HG03196 (cell line): ENCODE data around the gene SLC16A12.
"Not testable (repeated sequence)": the region's sequence is repeated elsewhere in the genome, so short reads cannot be mapped to it uniquely, and the experiment has no call there.

Experiments used
- ATAC-seq: cut with Tn5 transposase; IDR thresholded peaks from one replicate; pipeline ENCODE4 v1.9.1; 2021; ENCODE audit not compliant: unreplicated experiment

SLC16A12 gene

GRCh38 chr10:89548673-89549072 is 13.3 kb upstream of the SLC16A12 start:
- ATAC-seq, result no peak

GRCh38 chr10:89547853-89548513 is 12.6 kb upstream of the SLC16A12 start:
- no peak for ATAC-seq

- not testable (repeated sequence) for ATAC-seq
Measured at GRCh38 chr10:89546651-89547050, 11.3 kb upstream of the SLC16A12 start.

- ATAC-seq, result no peak
Measured at GRCh38 chr10:89543841-89544240, 8.4 kb upstream of the SLC16A12 start.

GRCh38 chr10:89540420-89540949 is 5.1 kb upstream of the SLC16A12 start:
- no peak for ATAC-seq

GRCh38 chr10:89537364-89537763 is 2.0 kb upstream of the SLC16A12 start:
- no peak for ATAC-seq

GRCh38 chr10:89536013-89536354 is 590 bp upstream of the SLC16A12 start:
- no peak for ATAC-seq

- no peak for ATAC-seq
Measured at GRCh38 chr10:89534826-89535166, 598 bp downstream of the SLC16A12 start.

- no peak for ATAC-seq
Measured at GRCh38 chr10:89532476-89532875, 2.9 kb downstream of the SLC16A12 start.

GRCh38 chr10:89531359-89531758 is 4.0 kb downstream of the SLC16A12 start:
- ATAC-seq, result no peak

GRCh38 chr10:89529711-89530110 is 5.7 kb downstream of the SLC16A12 start:
- not testable (repeated sequence) for ATAC-seq

GRCh38 chr10:89526358-89526757 is 9.0 kb downstream of the SLC16A12 start:
- no peak for ATAC-seq

GRCh38 chr10:89525556-89525955 is 9.8 kb downstream of the SLC16A12 start:
- no peak for ATAC-seq

GRCh38 chr10:89524279-89524678 is 11.1 kb downstream of the SLC16A12 start:
- ATAC-seq, result no peak

GRCh38 chr10:89523274-89523673 is 12.1 kb downstream of the SLC16A12 start:
- ATAC-seq, result no peak

GRCh38 chr10:89522463-89522862 is 12.9 kb downstream of the SLC16A12 start:
- no peak for ATAC-seq

- ATAC-seq, result no peak
Measured at GRCh38 chr10:89521368-89521767, 14.0 kb downstream of the SLC16A12 start.

- no peak for ATAC-seq
Measured at GRCh38 chr10:89520706-89521105, 14.7 kb downstream of the SLC16A12 start.

GRCh38 chr10:89518876-89519842 is 16.2 kb downstream of the SLC16A12 start:
- ATAC-seq, result no peak

GRCh38 chr10:89518108-89518507 is 17.3 kb downstream of the SLC16A12 start:
- no peak for ATAC-seq

GRCh38 chr10:89516149-89516832 is 19.1 kb downstream of the SLC16A12 start:
- ATAC-seq, result no peak
